HFFc6 (cell line): ENCODE data around the gene CHST11. TPM values are rescaled to one million over a fixed set of nuclear protein-coding genes. Genes with fewer than 3 reads are reported as not detected.

Source experiments
- DNase-seq: peaks from one replicate; pipeline ENCODE4 v3.0.0-alpha.2; 2018
- H3K27ac Mint-ChIP-seq: 2 replicates; pipeline ENCODE4 v1.8.0; 2020; ENCODE audit warnings: mild to moderate bottlenecking, mixed read lengths
- H3K27me3 Mint-ChIP-seq: 2 replicates; pipeline ENCODE4 v1.8.0; 2021; ENCODE audit warnings: mild to moderate bottlenecking, moderate library complexity, mixed read lengths; ENCODE audit not compliant: insufficient read depth
- H3K36me3 Mint-ChIP-seq: 2 replicates; pipeline ENCODE4 v1.8.0; 2021; ENCODE audit warnings: low read depth, mixed read lengths
- H3K4me1 Mint-ChIP-seq: 2 replicates; pipeline ENCODE4 v1.8.0; 2020; ENCODE audit warnings: low read depth, mixed read lengths
- H3K4me3 Mint-ChIP-seq: 2 replicates; pipeline ENCODE4 v1.8.0; 2020; ENCODE audit warnings: mild to moderate bottlenecking, moderate library complexity, mixed read lengths
- H3K9me3 Mint-ChIP-seq: 2 replicates; pipeline ENCODE4 v1.8.0; 2020; ENCODE audit warnings: mild to moderate bottlenecking, mixed read lengths
- total RNA-seq, 6 experiments: library from RNA; stranded (reverse); fragmentation: NEBNext Ultra II Directional; extraction: Animal tissue kit (Norgen Biotek cat#: 25700); gene quantifications; 2 replicates in 1 of 6; 3 replicates in 5 of 6; pipeline ENCODE4 v1.2.3, GENCODE V29; 2021
- TF ChIP-seq, protein P1 (sequence below): fragments of 200-600 bp; sonication (generic); IDR thresholded peaks from 2 replicates; pipeline ENCODE4 v1.5.0; 2021; ENCODE audit warnings: antibody characterized with exemption, mild to moderate bottlenecking

The CHST11 gene
- total RNA-seq, 6 experiments from 2014 or later, result 2.4 to 4.3 (median 3.8) TPM

DNA sequence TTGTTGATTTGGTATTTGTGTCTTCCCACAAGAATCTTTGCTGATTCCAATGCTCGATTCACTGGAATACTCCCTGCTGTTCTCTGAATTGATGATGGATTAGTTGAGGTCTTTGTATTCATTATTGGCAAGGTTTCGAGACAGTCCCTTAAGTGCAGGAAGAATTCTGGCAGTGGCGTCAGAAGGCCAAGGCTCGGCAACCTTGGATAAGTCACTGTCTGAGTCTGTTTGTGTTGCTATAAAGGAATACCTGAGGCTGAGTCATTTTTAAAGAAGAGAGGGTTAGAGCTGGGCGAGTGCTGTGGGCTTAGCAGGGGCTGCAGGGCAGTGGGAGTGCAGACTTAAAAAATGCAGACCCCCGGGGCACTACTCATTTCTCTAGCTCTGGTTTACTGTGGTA lies 56.9 kb downstream of the CHST11 start:
- H3K4me3 Mint-ChIP-seq, result no peak overlapping the region

DNA sequence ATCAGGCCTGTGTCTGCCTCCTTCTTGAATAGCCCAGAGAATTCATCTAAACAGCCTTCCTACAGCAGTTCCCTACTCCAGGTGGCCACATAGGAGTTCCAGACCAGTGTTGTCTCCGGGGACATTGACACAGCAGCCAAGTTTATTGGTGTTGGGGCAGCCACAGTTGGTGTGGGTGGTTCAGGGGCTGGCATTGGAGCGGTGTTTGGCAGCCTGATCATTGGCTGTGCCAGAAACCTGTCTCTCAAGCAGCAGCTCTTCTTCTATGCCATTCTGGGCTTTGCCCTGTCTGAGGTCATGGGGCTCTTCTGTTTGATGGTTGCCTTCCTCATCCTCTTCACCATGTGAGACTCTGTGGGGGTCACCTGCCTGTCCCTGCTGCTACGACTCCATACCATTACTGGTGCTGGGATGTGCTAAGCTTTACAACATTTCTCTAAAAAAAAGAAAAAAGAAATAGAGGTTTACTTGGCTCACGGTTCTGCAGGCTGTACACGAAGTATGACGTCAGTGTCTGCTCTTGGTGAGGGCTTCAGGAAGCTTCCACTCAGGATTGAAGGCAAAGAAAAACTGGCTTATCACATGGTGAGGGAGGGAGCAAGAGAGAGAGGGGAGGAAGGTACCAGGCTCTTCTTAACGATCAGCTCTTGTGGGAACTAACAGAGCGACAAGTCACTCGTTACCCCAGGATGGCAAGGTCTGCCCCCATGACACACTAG lies 57.5 kb downstream of the CHST11 start:
- Mint-ChIP-seq H3K9me3 (no peaks in the 10 kb centered on the region), H3K27ac (no peak overlapping the region), H3K27me3 (peaks cover 8% of the 10 kb centered on the region), H3K4me1 (peaks cover 14% of the 10 kb centered on the region; the same call in 1 of the 2 replicates), H3K36me3 (no peaks in the 10 kb centered on the region), H3K4me3 (no peak overlapping the region)
- no peak for DNase-seq
- TF ChIP-seq, protein P1, sequence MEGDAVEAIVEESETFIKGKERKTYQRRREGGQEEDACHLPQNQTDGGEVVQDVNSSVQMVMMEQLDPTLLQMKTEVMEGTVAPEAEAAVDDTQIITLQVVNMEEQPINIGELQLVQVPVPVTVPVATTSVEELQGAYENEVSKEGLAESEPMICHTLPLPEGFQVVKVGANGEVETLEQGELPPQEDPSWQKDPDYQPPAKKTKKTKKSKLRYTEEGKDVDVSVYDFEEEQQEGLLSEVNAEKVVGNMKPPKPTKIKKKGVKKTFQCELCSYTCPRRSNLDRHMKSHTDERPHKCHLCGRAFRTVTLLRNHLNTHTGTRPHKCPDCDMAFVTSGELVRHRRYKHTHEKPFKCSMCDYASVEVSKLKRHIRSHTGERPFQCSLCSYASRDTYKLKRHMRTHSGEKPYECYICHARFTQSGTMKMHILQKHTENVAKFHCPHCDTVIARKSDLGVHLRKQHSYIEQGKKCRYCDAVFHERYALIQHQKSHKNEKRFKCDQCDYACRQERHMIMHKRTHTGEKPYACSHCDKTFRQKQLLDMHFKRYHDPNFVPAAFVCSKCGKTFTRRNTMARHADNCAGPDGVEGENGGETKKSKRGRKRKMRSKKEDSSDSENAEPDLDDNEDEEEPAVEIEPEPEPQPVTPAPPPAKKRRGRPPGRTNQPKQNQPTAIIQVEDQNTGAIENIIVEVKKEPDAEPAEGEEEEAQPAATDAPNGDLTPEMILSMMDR, result no peak

More for the DNA sequence above, 56.9 kb downstream of the CHST11 start:
- Mint-ChIP-seq H3K27ac (no peak overlapping the region), H3K27me3 (peaks cover 10% of the 10 kb centered on the region), H3K4me1 (peaks cover 14% of the 10 kb centered on the region; the same call in 1 of the 2 replicates), H3K9me3 (no peaks in the 10 kb centered on the region), H3K36me3 (no peaks in the 10 kb centered on the region)
- TF ChIP-seq, protein P1, result no peak
- no peak for DNase-seq

DNA sequence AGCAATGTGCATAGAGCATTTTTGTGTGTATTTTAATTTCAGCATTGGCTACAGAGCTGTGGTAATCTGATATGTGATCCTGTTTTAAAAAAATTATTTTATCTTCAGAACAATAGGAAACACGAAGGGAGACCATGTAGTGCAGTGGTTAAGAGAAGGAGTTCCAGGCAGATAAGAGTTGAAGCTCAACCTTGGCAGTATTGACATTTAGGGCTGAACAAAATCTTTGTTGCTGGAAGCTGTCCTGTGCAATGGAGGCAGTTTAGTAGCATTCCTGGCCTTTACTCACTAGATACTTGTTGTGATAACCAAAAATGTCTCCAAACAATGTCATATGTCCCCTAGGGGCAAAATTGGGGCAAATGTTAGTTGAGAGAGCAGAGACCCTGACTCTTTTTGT lies 59.2 kb downstream of the CHST11 start:
- H3K4me3 Mint-ChIP-seq, result no peak overlapping the region
- H3K4me1 Mint-ChIP-seq, result peaks cover 8% of the 10 kb centered on the region; the same call in 1 of the 2 replicates
- no peak for DNase-seq
- H3K36me3 Mint-ChIP-seq, result no peaks in the 10 kb centered on the region
- no peaks in the 10 kb centered on the region for H3K9me3 Mint-ChIP-seq
- TF ChIP-seq, protein P1, result no peak
- peaks cover 9% of the 10 kb centered on the region for H3K27me3 Mint-ChIP-seq
- H3K27ac Mint-ChIP-seq, result no peak overlapping the region

DNA sequence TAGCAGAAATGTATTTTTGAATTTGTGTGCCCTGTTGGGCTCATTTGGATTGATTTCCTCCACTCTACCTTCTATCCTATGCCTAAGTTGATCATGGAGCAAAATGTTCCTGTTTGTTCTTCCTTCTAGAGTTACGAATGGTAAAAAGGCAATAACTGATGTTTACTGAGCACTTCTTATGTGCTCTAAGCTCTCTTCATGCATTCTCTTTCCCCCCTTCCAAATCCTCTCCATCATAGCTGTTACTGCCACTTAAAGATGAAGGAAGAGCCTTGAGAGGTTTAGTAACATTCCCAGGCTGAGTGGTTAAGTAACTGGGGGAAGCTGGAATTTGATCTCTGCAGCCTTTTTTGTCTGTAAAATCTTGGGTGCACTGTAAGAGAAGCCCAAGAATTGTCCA lies 60.1 kb downstream of the CHST11 start:
- Mint-ChIP-seq H3K27me3 (peaks cover 10% of the 10 kb centered on the region), H3K4me3 (no peak overlapping the region), H3K9me3 (no peaks in the 10 kb centered on the region), H3K27ac (no peak overlapping the region), H3K4me1 (peaks cover 16% of the 10 kb centered on the region), H3K36me3 (no peaks in the 10 kb centered on the region)
- TF ChIP-seq, protein P1, result no peak
- no peak for DNase-seq

DNA sequence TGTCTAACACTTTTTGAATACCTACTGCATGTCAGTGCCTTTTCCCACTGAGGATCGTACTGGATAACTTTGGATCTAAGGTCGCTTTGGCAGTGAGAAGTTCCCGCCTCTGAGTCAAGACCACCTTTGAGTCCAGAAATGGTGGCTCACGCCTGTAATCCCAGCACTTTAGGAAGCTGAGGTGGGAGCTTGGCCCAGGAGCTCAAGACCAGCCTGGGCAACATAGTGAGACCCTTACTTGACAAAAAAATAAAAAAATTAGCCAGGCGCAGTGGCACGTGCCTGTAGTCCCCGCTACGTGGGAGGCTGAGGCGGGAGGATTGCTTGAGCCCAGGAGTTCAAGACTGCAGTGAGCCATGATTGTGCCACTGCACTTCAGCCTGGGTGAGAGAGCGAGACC lies 61.1 kb downstream of the CHST11 start:
- peaks cover 10% of the 10 kb centered on the region for H3K27me3 Mint-ChIP-seq
- TF ChIP-seq, protein P1, result no peak
- DNase-seq, result no peak
- peaks cover 18% of the 10 kb centered on the region for H3K4me1 Mint-ChIP-seq
- H3K27ac Mint-ChIP-seq, result no peak overlapping the region
- H3K4me3 Mint-ChIP-seq, result no peak overlapping the region
- H3K36me3 Mint-ChIP-seq, result no peaks in the 10 kb centered on the region
- no peaks in the 10 kb centered on the region for H3K9me3 Mint-ChIP-seq
